ENCODE data around the gene GLOD5. TPM values are rescaled to one million over a fixed set of nuclear protein-coding genes. Genes with fewer than 3 reads are reported as not detected.

GLOD5 gene
- polyA plus RNA-seq, 1 experiment, result not detected

DNA sequence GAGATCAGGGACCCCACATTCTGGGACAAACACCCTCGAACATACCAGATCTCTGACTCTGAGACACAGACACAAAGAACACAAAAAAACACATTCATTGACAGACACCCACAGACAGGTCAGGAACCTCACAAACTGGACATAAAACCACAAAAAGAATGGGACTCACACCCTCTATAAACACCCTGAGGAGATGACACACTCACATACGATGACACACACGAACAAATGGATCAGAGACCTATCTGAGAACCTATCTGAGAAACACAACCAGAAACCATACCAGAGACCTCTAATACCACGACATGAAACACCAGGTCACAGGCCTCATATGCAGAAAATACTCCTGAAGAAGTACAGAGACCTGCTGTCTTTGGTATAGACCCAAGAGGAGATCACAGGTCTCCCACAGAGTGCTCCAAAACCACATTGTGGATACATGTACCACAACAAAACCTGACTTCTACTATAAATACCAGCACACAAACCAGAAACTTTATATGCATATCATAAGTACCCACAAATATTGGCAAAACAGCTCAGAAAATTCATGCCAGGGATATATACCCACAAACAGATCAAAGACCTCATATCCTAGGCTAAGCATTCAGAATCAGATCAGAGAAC is 45.6 kb upstream of the GLOD5 start:
- TF ChIP-seq CTCF (IDR thresholded peaks at IDR 0.05; ENCODE audit: insufficient read depth, low read depth, low read length), result no peak
- CTCF ChIA-PET, result no interaction called here
- no peak for DNase-seq (ENCODE audit: low read depth)
- Histone ChIP-seq H3K4me3 (ENCODE audit: low read depth, low read length) (no peak overlapping the region), H3K36me3 (ENCODE audit: control insufficient read depth, insufficient read depth, low read length) (no peaks in the 10 kb centered on the region), H3K27me3 (ENCODE audit: control insufficient read depth, insufficient read depth, low read length) (no peaks in the 10 kb centered on the region)
- POLR2A ChIA-PET, result no interaction called here

DNA sequence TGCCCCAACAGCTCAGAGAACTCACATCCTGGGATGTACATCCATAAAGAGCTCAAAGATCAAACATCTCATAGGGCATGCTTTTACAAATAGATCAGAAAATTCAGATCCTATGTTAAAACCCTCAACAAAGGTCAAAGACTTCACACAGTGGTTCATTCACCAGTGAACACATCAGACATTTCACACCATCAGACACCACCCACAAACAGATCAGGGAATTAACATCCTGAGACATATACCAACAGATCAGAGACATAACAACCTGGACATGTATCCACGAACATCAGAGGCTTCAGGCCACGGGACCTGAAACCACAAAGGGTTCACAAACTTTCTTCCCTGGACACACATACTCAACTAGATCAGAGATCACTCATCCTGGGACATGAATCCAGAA is 41.6 kb upstream of the GLOD5 start:
- no peak overlapping the region for H3K4me3 ChIP-seq (ENCODE audit: low read depth, low read length)
- no peaks in the 10 kb centered on the region for H3K36me3 ChIP-seq (ENCODE audit: control insufficient read depth, insufficient read depth, low read length)
- DNase-seq (ENCODE audit: low read depth), result no peak
- POLR2A ChIA-PET, result no interaction called here
- CTCF ChIA-PET, result no interaction called here
- TF ChIP-seq CTCF (IDR thresholded peaks at IDR 0.05; ENCODE audit: insufficient read depth, low read depth, low read length), result no peak
- no peaks in the 10 kb centered on the region for H3K27me3 ChIP-seq (ENCODE audit: control insufficient read depth, insufficient read depth, low read length)

DNA sequence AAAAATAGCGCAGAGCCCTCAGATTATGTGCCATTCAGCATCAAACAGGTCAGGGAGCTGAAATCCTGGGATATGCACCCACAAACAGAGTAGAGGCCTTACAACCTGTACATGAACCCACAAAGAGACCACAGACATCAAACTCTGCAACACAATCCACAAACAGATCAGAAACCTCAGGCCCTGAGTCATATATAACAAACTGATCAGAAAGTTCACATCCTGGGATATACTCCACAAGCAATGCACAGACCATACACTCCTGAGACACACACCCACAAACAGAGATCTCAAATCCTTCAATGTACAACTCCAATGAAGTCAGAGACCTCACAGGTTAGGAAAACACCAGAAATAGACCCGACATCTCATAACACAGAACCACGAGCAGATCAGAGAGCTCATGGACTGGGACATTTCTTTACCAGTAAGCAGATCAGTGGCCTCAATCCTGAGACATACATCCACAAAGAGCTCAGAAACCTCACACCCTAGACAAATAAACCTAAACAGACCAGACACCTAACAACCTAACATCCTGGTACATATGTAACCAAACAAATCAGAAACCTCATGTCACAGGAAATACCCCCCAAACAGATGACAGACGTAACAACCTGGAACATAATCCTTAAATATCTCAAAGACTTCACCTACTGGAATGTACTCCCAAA is 40.8 kb upstream of the GLOD5 start:
- Histone ChIP-seq H3K36me3 (ENCODE audit: control insufficient read depth, insufficient read depth, low read length) (no peaks in the 10 kb centered on the region), H3K27me3 (ENCODE audit: control insufficient read depth, insufficient read depth, low read length) (no peaks in the 10 kb centered on the region), H3K4me3 (ENCODE audit: low read depth, low read length) (no peak overlapping the region)
- TF ChIP-seq CTCF (IDR thresholded peaks at IDR 0.05; ENCODE audit: insufficient read depth, low read depth, low read length), result no peak
- POLR2A ChIA-PET, result no interaction called here
- no peak for DNase-seq (ENCODE audit: low read depth)
- CTCF ChIA-PET, result no interaction called here

- TF ChIP-seq CTCF (IDR thresholded peaks at IDR 0.05; ENCODE audit: insufficient read depth, low read depth, low read length), result no peak
- Histone ChIP-seq H3K4me3 (ENCODE audit: low read depth, low read length) (no peak overlapping the region), H3K27me3 (ENCODE audit: control insufficient read depth, insufficient read depth, low read length) (no peaks in the 10 kb centered on the region), H3K36me3 (ENCODE audit: control insufficient read depth, insufficient read depth, low read length) (no peaks in the 10 kb centered on the region)
- POLR2A ChIA-PET, result no interaction called here
- CTCF ChIA-PET, result no interaction called here
- no peak for DNase-seq (ENCODE audit: low read depth)
Measured at GRCh38 chrX:48721916-48722315, 39.6 kb upstream of the GLOD5 start.

GRCh38 chrX:48726596-48726995 is 35.0 kb upstream of the GLOD5 start:
- no peaks in the 10 kb centered on the region for H3K27me3 ChIP-seq (ENCODE audit: control insufficient read depth, insufficient read depth, low read length)
- CTCF ChIA-PET, result interaction anchor here (0.6 kb wide), 1 partner anchor 61 kb away, joined by 3 read pairs; no protein-coding TSS in a partner anchor
- TF ChIP-seq CTCF (IDR thresholded peaks at IDR 0.05; ENCODE audit: insufficient read depth, low read depth, low read length), result no peak
- DNase-seq (ENCODE audit: low read depth), result no peak
- no peaks in the 10 kb centered on the region for H3K36me3 ChIP-seq (ENCODE audit: control insufficient read depth, insufficient read depth, low read length)
- POLR2A ChIA-PET, result no interaction called here
- no peak overlapping the region for H3K4me3 ChIP-seq (ENCODE audit: low read depth, low read length)

All from BJ (cell line).